ENCODE measurements around the gene GUCY1A2. TPM values are rescaled to one million over a fixed set of nuclear protein-coding genes. Genes with fewer than 3 reads are reported as not detected.

The GUCY1A2 gene
- total RNA-seq, 1 donor from 2014 or later: not detected

- no peaks in the 10 kb centered on the region for H3K36me3 Mint-ChIP-seq (ENCODE audit: low read depth)
- H3K4me3 Mint-ChIP-seq: no peak overlapping the region
- intact Hi-C loops (cut with micrococcal nuclease): no loop called here
- no peaks in the 10 kb centered on the region for H3K9me3 Mint-ChIP-seq
- no peak overlapping the region for H3K27ac Mint-ChIP-seq
- H3K27me3 Mint-ChIP-seq: no peaks in the 10 kb centered on the region
- DNase-seq: no peak
- H3K4me1 Mint-ChIP-seq: no peaks in the 10 kb centered on the region
Measured at GRCh38 chr11:106642331-106642730, 375.9 kb downstream of the GUCY1A2 start.

DNA sequence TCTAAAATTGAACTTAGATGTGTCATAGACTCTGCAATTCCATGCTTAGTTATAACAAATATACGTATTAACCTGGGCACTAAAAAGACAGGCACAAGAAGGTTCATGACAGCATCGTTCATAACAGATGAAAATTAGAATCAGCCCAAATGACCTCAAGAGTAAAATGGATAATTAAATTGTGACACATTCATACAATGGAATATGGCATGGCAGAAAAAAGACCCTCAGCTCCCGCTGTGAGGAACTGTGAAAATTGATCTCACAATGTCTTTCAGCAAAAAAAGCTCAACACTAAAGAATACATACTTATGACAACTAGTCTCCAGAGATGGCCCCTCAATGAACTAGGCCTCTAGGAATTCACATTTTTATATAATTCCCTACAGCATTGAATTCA, 386.0 kb downstream of the GUCY1A2 start:
- Mint-ChIP-seq H3K27ac (no peak overlapping the region), H3K36me3 (ENCODE audit: low read depth) (no peaks in the 10 kb centered on the region), H3K9me3 (peaks cover 8% of the 10 kb centered on the region), H3K27me3 (no peaks in the 10 kb centered on the region), H3K4me3 (no peak overlapping the region), H3K4me1 (no peaks in the 10 kb centered on the region)
- DNase-seq: no peak
- intact Hi-C loops (cut with micrococcal nuclease): no loop called here

DNA sequence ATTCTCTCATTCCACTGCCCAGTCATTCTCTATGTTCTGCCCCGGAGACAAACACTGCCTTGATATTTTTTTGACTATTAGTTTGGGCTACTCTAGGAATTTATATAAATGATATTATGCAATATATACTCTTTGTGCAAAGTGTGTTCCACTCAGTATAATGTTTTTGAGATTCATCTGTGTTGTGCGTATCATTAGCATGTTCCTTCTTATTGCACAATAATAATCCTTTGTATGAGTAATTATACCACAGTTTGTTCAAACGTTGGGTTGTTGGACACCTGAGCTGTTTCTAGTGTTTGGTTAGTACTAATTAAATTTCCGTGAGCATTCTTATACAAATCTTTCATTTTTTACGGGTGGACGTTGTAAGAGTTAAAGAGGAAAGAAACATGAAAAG, 390.6 kb downstream of the GUCY1A2 start:
- peaks cover 8% of the 10 kb centered on the region for H3K9me3 Mint-ChIP-seq
- no peaks in the 10 kb centered on the region for H3K27me3 Mint-ChIP-seq
- intact Hi-C loops (cut with micrococcal nuclease): no loop called here
- H3K4me1 Mint-ChIP-seq: no peaks in the 10 kb centered on the region
- no peaks in the 10 kb centered on the region for H3K36me3 Mint-ChIP-seq (ENCODE audit: low read depth)
- no peak overlapping the region for H3K4me3 Mint-ChIP-seq
- no peak for DNase-seq
- no peak overlapping the region for H3K27ac Mint-ChIP-seq

DNA sequence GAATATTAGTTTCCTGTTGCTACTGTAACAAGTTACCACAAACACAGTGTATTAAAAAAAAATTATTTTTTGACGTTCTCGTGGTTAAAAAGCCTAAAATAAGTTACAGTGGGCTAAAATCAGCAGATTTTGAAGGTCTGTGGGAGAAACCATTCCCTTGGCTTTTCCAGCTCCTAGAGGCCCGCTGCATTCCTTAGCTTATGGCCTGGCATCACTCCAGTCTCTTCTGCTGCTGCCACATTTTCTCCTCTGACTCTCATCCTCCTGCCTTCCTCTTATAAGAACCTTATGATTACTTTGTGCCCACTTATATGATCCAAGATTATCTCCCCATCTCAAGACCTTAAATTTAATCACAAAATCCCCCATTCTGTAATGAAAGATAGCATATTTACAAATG, 392.7 kb downstream of the GUCY1A2 start:
- Mint-ChIP-seq H3K9me3 (no peaks in the 10 kb centered on the region), H3K4me1 (no peaks in the 10 kb centered on the region), H3K4me3 (no peak overlapping the region), H3K36me3 (ENCODE audit: low read depth) (no peaks in the 10 kb centered on the region), H3K27ac (no peak overlapping the region), H3K27me3 (no peaks in the 10 kb centered on the region)
- no peak for DNase-seq
- intact Hi-C loops (cut with micrococcal nuclease): no loop called here

- no peaks in the 10 kb centered on the region for H3K36me3 Mint-ChIP-seq (ENCODE audit: low read depth)
- no peak overlapping the region for H3K4me3 Mint-ChIP-seq
- intact Hi-C loops (cut with micrococcal nuclease): no loop called here
- H3K9me3 Mint-ChIP-seq: no peaks in the 10 kb centered on the region
- no peaks in the 10 kb centered on the region for H3K4me1 Mint-ChIP-seq
- no peak for DNase-seq
- no peaks in the 10 kb centered on the region for H3K27me3 Mint-ChIP-seq
- no peak overlapping the region for H3K27ac Mint-ChIP-seq
Measured at GRCh38 chr11:106624377-106624776, 393.9 kb downstream of the GUCY1A2 start.

Data from activated CD4-positive, alpha-beta T cell treated with anti-CD3 and anti-CD28 coated beads, Interleukin-2, amount 10 ng/mL, durations not matched to agents 24 days and 14 days (primary cell).